HG02763 (cell line): Measurements from ENCODE around the gene CDC14C.
"Not testable (repeated sequence)": the region's sequence is repeated elsewhere in the genome, so short reads cannot be mapped to it uniquely, and the experiment has no call there.

ENCODE experiments used
- ATAC-seq: cut with Tn5 transposase; IDR thresholded peaks from one replicate; pipeline ENCODE4 v1.9.1; 2021; ENCODE audit warnings: mild to moderate bottlenecking, moderate library complexity; ENCODE audit not compliant: unreplicated experiment

CDC14C gene

DNA sequence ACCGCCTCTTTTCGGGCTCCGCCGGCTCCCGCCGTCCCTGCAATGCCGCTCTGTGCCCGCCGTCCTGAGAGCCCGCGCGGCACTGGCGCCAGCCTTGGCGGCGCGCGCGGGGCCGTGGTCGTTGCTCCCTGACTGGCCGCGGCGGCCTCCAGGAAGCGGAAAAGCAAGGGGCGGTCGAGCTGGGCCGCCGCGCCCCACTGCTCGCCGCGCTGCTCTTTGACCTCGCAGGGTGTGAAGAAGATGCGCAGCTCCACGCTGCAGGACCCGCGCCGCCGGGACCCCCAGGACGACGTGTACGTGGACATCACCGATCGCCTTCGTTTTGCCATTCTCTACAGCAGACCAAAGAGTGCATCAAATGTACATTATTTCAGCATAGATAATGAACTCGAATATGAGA is at the start of gene CDC14C:
Gene CDC14C, plus strand, starts transcription at position 115 of the 400 bp plus-strand sequence. Its CDS starts 126 bp downstream, at position 241.
- ATAC-seq = no peak

DNA sequence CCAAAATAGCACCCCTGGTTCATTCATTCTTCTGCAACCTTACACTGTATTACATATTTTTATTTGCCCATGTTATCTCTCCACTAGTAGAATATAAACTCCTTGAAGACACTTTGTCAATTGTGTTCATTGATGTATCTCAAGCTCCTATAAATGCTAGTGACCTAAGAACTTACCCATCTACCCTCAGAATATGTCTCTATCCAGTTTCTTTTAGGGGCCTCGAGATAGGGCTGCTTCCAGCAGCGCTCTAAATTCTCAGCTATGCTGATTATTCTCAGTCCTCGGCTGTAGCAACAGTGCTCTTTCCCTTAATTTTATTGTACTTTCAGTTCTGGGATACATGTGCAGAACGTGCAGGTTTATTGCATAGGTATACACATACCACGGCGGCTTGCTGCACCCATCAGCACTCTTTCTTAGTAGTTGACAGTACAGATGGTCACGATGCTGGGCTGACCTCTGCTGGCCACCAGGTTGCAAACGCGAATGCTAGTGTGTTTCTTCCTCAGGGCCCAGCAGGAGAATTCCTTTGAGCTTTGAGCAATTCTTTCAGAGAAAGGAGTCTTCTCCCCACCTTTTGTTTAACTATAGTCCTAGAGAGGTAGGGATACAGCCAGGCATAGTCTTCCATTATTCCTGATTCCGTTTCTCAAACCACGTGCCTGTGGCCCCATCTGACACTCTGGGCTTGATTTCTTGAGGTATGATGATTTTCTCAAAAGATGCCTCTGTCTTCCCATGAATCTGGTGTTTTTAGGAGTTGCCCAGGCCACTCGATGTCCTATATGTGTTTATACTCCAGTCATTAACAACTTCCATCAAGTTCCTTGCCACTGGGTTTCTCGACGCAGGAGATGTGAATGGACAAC is 49.1 kb upstream of the CDC14C start:
- ATAC-seq = no peak

DNA sequence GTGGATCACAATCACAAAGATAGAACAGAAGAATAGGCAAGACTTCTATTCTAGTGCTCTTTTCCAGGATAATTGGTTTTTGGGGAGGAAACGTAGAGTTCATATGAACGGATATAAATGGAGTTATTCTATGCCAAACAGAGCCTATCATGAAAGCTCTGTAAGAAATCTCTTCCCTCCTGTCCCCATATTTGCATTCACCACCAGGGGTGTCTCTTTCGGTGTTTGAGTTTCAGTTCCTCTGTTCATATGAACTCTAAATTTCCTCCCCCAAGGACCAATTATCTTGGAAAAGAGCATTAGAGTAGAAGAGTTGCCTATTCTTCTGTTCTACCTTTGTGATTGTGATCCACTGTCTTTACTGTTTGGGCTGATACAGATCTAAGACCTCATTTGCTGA is 48.3 kb upstream of the CDC14C start:
- ATAC-seq = no peak

DNA sequence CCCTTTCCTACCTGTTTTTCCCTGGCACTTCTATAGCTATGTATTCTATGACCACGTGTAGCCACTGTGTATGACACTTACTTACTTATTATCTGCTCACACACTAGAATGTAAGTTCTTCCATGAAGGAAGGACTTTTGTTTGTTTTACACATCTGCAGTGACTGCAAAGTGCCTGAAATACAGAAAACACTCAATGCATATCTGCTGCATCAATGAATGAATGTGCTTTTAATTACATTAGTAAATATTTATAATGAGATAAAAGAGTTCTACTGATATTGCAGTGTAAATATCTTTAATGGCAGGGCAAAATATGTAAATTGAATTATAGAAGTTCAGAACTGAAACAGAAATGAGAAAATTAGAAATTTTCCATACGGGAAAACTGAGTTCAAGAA is 43.5 kb upstream of the CDC14C start:
- ATAC-seq = no peak

DNA sequence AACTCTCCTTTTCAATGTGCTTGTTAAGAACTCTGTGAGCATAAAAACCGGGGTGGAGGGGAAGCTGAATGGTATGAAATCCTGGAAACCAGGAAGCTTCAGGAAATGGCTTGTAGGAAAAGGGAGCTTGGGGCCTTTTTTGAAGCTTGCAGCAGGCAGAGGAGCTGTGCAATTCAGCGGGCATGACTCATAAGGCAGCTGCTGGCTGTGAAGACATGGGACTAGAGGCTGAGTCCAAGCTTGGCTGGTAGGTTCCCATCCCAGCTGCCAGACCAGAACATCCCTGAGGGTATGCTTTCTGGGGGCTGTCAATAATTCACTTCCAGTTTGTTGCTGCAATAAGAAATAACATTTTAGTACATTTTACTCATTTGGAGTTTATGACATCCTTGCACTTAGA is 36.8 kb upstream of the CDC14C start:
- ATAC-seq = no peak

DNA sequence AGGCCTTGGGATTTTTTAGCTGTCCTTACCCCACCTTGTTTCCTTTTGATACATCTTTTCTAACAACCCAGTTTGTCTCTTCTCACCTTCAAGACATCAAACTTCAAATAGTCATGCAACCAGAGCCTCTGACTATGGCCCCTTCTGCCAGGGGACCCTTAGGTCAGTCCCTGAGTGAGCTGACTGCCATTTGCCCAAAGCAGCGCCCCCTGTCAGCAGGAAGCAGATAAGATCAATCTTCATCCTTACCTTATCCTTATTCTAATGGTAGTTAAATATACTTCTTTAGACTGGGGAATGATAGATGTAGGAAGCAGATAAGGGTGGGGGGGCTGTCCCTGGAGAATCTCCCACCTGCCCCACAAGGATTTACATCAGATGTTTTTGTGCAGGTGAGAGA is 29.8 kb upstream of the CDC14C start:
- ATAC-seq = no peak

DNA sequence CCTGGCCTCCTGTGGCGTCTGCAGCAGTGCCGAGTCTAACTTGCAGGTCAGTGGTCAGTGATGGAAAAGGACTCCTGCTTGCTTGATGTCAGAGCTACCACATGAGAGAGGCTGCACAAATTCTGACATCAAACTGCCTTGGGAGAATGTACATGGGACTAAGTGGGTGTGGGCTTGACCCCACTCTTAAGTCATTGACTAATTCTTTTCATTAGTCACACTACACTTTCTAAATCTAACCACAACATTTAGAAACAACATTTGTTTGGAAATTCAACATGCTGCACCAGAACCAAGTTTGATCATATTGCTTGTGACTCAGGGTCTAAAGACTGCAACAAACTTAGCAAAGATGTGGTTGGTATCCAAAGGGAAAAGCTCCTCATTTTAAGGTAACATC is 24.4 kb upstream of the CDC14C start:
- no peak for ATAC-seq

DNA sequence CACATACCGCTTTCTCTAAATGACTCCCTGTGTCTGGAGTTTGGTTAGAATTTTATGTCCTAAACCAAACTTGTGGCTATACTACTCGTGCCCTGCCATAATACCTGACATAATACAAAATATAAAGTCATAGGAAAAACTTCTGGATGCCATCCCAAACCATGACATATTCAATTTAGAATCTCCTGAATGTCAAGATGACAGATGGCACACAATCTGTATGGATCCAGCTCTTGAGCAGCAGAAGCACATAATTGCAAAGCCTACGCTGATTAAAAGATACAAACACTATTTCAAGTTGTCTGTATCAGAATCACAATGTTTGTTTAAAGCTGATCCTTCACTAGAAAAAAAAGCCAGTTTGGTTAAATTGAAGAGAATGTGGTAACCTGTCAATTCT is 22.4 kb upstream of the CDC14C start:
- ATAC-seq = no peak

DNA sequence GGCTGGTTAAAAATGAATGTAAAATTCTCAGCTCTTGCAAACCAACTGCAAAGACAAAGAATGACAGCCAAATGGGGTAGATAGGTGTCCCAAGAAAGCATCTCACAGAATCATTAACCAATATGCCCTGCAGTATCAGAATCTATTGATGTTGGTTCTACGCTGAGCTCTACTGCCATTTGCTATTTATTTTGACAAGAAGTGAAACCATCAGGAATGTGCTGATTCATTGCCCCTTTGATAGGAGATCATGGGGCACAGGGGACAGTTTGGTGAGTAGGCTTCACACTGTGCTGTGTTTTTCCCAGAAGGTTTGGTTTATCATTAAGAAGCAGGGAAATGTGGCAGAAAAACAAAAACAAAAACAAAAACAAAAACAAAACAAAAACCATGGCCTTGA is 19.4 kb upstream of the CDC14C start:
- no peak for ATAC-seq

DNA sequence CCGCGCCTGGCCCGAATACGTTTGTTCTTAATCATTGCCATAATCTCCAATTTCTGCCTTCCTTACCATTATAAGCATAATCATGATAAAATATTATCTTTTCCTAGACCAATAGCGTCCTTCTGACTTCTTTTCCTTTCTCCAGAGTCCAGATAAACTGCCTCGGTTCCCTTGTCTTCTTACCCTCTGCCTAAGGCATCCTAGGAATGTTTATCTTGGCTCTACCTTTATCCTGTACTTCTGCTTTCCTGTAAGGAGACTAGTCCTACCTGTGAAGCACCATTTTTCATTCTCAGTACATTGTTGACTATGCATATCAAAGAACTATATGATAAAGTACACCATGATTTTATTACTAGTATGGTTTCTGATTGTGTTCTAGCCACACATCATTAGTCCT is 18.7 kb upstream of the CDC14C start:
- not testable (repeated sequence) for ATAC-seq

DNA sequence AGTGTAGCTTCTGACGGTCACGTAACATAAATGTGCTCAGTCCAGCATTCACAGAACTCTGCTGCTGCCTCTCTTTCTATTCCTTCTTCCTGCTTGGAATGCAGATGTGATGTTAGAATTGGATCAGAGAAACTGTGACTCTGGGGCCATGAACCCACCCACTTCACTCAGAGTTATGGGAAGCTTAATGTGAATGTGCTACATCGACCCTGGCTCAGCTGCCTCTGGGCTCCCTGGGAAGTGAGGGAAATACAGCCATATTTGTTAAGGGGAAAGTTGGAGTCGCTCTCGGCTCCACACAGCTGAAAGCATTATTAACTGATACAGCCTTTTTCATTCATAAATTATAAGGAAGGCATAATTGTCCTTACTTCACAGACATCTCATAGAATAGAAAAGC is 14.5 kb upstream of the CDC14C start:
- not testable (repeated sequence) for ATAC-seq

DNA sequence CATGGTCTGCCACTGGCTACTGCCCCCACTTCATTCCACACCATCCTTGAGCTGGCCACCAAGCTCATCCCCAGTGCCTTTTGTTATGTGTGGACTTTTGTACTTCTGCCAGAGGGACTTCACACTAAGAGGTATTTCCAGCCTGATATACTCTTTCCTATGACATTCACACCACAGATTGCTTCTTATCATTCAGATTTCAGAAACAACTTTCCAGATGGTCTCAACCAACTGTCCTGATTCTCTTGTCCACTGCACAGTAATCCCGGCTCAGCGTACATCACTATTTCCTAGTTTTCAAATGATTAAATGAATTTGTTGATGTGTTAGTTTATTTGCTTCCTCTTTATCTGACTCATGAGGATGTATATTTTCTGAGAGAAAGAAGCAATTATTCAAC is 7.1 kb downstream of the CDC14C start:
- no peak for ATAC-seq

DNA sequence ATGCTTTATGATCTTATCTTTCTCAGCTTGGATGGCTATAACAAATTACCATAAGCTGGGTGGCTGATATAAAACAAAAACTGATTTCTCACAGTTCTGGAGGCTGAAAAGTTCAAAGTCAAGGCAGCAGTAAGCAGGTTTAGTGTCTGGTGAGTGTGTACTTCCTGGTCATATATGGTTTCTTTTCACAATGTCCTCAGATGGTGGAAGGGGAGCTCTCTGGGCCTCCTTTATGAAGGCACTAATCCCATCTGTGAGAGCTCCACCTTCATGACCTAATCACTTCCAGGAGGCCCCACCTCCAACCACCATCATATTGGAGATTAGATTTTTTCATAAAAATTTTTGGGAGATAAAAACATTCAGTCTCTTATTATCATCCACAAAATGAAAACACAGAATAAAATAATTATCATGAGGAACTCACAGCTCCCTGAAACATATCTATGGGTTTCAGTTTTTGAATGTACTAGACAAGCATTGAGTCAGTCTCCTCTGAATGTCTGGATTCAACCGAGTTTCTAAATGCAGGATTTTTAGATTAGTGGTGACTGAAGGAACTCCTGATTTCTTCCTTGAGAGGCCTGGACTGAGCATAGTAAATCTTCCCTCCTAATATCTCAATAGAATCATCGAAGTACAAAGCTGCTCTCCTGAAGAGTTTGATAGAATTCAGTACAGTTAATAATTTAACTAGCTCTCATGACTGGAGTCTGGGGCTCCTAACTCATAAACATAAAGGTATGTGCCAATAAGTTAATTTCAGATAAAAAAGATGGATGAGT is 8.0 kb downstream of the CDC14C start:
- no peak for ATAC-seq

DNA sequence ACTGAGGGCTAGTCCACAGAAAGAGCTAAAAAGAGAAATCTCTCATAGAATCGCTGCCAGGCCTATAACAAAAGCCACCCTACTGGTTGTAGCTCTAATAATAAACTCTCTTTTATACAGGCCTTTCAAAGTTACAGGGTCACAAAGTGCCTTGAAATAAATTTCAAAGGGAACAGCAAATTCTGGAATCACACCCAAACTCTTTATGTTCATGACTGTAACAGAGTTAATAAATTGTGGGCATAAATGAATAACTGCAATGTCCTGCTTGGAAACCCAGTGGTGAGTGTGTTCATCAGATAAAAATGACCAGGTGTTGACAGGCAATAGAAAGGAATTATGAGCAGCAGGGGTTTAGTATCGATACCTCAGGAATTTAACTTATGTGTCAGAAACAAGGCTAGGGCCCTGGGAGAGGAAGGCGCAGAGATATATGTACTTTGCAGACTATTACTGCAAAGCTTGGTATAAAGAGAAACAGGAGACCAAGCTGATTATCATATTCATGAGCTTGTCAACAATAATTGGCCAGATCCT is 9.3 kb downstream of the CDC14C start:
- ATAC-seq = no peak

DNA sequence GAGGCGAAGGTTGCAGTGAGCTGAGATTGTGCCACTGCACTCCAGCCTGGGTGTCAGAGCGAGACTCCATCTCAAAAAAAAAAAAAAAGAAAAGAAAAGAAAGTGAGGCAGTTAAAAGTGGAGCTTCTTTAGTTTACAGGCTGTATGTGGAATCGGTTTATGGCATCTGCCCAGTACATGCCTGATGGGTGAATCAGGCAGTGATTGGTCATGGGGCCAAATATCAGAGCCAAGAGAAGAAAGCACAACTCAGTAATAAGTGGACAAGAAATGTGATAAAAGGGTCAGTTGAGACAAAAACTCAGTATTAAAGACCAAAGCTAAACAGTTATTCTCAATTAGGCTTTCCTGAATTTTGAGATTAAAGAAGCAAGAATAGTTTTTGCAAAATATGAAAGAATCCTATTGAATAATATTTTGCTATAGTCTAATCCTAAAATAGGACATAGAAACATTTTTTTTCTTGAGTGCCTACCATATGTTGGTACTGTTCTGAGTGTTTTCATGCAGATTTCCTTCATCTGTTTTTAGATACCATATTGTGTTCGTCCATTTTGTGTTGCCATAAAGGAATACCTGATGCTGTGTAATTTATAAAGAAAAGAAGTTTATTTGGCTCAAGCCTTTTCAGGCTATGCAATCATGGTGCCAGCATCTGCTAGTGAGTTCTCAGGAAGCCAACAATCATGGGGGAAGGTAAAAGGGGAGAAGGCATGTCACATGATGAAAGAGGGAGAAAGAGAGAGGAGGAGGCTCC is 14.4 kb downstream of the CDC14C start:
- no peak for ATAC-seq

DNA sequence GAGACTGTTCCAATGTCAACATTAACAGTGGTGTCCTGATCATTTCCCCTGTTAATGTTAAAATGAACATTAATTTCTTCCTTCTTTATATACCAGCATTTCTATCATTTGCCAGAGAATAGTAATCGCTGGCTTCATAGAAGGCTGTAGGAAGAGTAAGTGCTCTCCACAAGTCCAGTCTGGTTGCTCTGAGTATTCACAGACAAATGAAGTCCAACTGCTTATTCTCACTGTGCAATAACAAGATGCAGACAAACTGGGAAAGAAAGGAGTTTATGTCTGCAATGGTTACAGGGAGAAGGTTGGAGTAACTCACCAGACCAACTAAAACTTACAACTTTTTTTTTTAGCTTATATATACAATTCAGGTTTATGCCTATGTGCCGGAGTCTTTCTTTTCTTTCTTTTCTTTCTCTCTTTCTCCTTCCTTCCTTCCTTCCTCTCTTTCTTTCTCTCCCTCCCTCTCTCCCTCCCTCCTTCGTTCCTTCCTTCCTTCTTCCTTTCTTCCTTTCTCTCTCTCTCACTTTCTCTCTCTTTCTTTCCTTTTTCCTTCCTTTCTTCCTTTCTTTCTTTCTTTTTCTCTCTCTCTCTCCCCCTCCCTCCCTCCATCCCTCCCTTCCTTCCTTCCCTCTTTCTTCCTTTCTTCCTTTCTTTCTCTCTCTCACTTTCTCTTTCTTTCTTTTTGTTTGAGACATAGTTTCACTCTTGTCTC is 19.1 kb downstream of the CDC14C start:
- ATAC-seq = no peak

DNA sequence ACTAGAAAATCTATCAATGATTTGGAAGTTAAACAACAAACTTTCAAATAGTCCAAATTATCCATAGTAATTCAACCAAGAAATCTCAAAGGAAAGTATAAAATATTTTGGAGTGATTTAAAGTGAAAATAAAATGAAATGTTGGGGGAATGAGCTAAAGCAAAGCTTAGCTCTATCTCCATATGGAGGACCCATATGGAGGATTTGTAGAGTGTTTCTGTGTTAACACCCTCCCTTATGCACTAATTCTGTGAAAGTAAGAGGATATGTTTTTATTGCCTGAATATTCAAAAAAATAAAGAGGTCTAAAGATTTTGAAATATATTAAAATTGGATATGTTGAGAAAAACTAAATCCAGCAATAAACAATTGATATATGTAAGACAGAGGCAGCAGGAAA is 31.6 kb downstream of the CDC14C start:
- no peak for ATAC-seq

DNA sequence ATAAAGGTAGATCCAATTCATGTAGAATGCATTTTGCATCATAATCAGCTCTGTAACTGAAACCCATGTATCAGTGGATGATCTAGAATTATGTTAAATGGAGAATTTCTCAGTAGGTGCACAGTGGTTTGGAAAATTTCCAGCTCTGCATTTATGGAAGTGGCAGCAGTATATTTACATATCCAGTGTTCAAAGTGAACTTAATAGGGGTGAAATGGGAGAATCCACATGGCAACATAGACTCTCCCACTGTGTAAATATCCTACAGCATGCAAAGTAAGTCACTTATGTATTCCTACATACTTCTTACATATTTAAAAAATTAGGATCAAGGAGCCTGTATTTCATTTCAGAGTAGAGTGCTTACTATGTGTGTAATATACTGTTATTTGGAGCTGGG is 35.3 kb downstream of the CDC14C start:
- no peak for ATAC-seq

DNA sequence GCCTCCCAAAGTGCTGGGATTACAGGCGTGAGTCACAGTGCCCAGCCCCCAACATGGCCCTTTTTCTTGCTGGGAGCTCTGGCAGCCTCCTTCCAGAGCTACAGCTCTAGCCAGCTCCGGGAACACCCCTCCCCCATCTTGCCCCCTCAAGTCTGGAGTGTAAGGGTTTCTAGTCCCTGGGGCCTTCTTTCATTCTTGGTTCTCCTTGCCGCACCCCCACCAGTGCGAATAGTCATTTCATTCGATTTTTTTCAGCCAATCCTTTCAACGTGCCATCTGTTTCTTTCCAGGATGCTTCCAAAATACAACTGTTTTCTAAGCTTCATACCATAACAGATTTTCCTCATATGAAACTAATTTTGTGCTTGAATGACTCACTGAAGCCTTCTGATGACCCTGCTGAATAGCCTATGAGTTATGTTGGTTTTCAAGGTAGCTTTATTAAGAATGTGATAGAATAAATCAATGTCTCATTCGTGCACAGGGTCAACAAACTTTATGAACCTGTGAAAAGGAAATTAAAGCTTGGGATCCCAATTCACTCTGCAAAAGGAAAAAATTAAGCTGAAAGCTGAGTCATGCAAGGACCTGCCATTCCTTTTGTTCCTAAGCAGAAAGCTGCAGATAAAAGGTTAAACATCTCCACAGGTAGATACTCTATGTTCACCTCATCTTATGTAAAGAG is 38.6 kb downstream of the CDC14C start:
- ATAC-seq = no peak

DNA sequence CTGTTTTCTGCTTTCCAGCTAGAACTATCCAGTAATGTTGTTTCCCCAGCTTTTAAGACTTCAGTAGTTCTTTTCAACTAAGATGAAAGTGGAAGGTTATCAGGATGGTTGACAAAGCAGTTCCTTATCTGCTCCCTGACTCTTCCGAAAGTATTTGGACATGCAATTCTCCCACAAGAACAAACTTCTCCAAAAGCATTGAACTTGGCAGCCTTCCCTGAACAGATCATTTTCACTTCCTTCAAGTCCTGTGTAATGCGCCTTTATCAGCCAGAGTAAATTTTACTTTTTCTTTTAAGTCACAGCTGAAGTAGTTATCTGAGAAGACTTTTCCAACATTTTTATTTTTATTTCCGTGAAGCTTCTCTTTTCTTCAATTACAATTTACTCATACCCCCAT is 39.7 kb downstream of the CDC14C start:
- no peak for ATAC-seq
